HepG2 (cell line): Measurements from ENCODE around the gene UBR1. TPM values are rescaled to one million over a fixed set of nuclear protein-coding genes. Genes with fewer than 3 reads are reported as not detected.
A peak's percentile ranks its signal among the peaks of the same experiment; 100 is the strongest.

Source experiments
- DR1 ChIP-seq: sonication (generic); formaldehyde crosslinking; IDR thresholded peaks from 2 replicates; pipeline ENCODE4 v1.8.0; 2021; ENCODE audit warnings: mild to moderate bottlenecking, missing genetic modification reagents, inconsistent platforms
- HMGXB3 ChIP-seq: sonication (generic); formaldehyde crosslinking; IDR thresholded peaks from 2 replicates; pipeline ENCODE4 v1.4.0; 2020; ENCODE audit warnings: missing genetic modification reagents, borderline replicate concordance
- IRF2 ChIP-seq: IDR thresholded peaks from 2 replicates; pipeline ENCODE4 v1.6.1; 2018; ENCODE audit warnings: missing genetic modification reagents, missing compliant biosample characterization
- MEIS2 ChIP-seq: sonication (generic); formaldehyde crosslinking; IDR thresholded peaks from 2 replicates; pipeline ENCODE4 v1.9.0; 2021; ENCODE audit warnings: mild to moderate bottlenecking, missing genetic modification reagents
- NFKB2 ChIP-seq: sonication (generic); formaldehyde crosslinking; IDR thresholded peaks from 2 replicates; pipeline ENCODE4 v1.4.0; 2020; ENCODE audit warnings: missing genetic modification reagents, borderline replicate concordance
- SKIL ChIP-seq: sonication (generic); formaldehyde crosslinking; IDR thresholded peaks from 2 replicates; pipeline ENCODE4 v1.8.0; 2022; ENCODE audit warnings: missing genetic modification reagents, mild to moderate bottlenecking, moderate library complexity, borderline replicate concordance
- SMAD1 ChIP-seq: sonication (generic); formaldehyde crosslinking; IDR thresholded peaks from 2 replicates; pipeline ENCODE4 v1.4.0; 2020; ENCODE audit warnings: missing genetic modification reagents, low read depth, mild to moderate bottlenecking, borderline replicate concordance
- SP4 ChIP-seq: sonication (generic); formaldehyde crosslinking; IDR thresholded peaks from 2 replicates; pipeline ENCODE4 v1.8.1; 2023; ENCODE audit warnings: mild to moderate bottlenecking, missing genetic modification reagents
- TOPORS ChIP-seq: sonication (generic); formaldehyde crosslinking; IDR thresholded peaks from 2 replicates; pipeline ENCODE4 v1.8.0; 2023; ENCODE audit warnings: mild to moderate bottlenecking, missing genetic modification reagents
- XBP1 ChIP-seq: sonication (generic); formaldehyde crosslinking; IDR thresholded peaks from 2 replicates; pipeline ENCODE4 v1.5.0; 2020; ENCODE audit warnings: missing genetic modification reagents
- YEATS2 ChIP-seq: sonication (generic); formaldehyde crosslinking; IDR thresholded peaks from 2 replicates; pipeline ENCODE4 v1.4.0; 2020; ENCODE audit warnings: missing genetic modification reagents, borderline replicate concordance
- ZNF225 ChIP-seq: sonication (generic); formaldehyde crosslinking; IDR thresholded peaks from 2 replicates; pipeline ENCODE4 v1.4.0; 2020; ENCODE audit warnings: mild to moderate bottlenecking, missing genetic modification reagents
- ZNF234 ChIP-seq: sonication (generic); formaldehyde crosslinking; conservative IDR thresholded peaks from 2 replicates; pipeline ENCODE4 v1.5.1; 2020; ENCODE audit warnings: mild to moderate bottlenecking, missing genetic modification reagents
- ZNF777 ChIP-seq: sonication (generic); formaldehyde crosslinking; IDR thresholded peaks from 2 replicates; pipeline ENCODE4 v1.4.0; 2020; ENCODE audit warnings: missing genetic modification reagents
- polyA plus RNA-seq, 8 experiments: library from polyadenylated mRNA; depleted of rRNA in 3 of 8; stranded (reverse) in 7 of 8; unstranded in 1 of 8; fragments of >200 nt; fragmentation: Illumina TruSeq in 4 of 8; extraction: Trizol in 4 of 8; gene quantifications; 2 replicates each; pipeline versions ENCODE4 v1.2.1 to v1.2.3, GENCODE V29; 2011 to 2016; ENCODE audit warnings: low read depth in 4 of 8, missing spikeins in 1 of 8, mixed read lengths in 1 of 8; ENCODE audit not compliant: insufficient read depth in 1 of 8
- total RNA-seq, 5 experiments: library from RNA; depleted of rRNA; stranded (reverse); fragments of >200 nt; fragmentation: Illumina TruSeq; extraction: Trizol; gene quantifications; 2 replicates each; pipeline ENCODE4 v1.2.3, GENCODE V29; 2016; ENCODE audit warnings: low read depth in 1 of 5
- TF ChIP-seq, protein P1 (sequence below): sonication (generic); formaldehyde crosslinking; IDR thresholded peaks from 2 replicates; pipeline ENCODE4 v1.4.0; 2020; ENCODE audit warnings: missing genetic modification reagents
- TF ChIP-seq, protein P2 (sequence below): sonication (generic); formaldehyde crosslinking; IDR thresholded peaks from 2 replicates; pipeline ENCODE4 v1.8.1; 2023; ENCODE audit warnings: mild to moderate bottlenecking, missing genetic modification reagents
- TF ChIP-seq, protein P3 (sequence below): sonication (generic); formaldehyde crosslinking; IDR thresholded peaks from 2 replicates; pipeline ENCODE4 v1.4.0; 2020; ENCODE audit warnings: mild to moderate bottlenecking, missing genetic modification reagents

UBR1 gene
- total and polyA plus RNA-seq, 2 of the 13 experiments (the other 11 are each of a cell fraction or from before 2014, with no cell fraction given) = 6.4 to 18.0 TPM

DNA sequence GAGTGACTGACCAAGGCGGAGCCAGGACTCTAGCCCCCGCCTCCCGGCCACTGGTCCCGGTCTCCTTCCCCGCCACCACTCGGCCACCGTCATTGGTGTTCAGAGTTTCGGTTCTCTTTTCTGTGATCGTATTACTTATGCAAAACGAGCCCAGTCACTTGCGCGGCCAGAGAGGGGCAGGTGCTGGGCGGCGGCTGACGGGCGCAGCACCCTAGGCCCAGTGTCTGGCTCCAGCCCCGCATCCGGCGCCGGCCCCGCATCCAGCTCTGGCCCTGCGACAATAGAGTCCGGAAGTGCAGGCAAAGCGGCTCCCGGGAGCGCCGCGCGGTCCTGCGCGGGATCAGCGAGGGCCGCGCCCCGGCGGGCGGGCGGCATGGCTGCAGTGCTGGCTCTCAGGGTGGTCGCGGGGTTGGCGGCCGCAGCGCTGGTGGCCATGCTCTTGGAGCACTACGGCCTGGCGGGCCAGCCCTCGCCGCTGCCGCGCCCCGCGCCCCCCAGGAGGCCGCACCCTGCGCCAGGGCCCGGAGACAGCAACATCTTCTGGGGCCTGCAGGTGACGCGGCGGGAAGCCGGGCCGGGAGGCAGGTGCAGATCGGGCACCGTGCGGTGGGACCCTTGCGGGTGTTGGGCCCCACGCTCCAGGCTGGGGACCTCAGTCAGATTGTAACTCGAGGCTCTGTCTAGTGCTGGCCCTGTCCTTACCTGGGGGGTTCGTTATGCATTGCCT lies 27.8 kb upstream of the UBR1 start, which contains the start of gene TMEM62 (continued):
- no peak for TF ChIP-seq ZNF234
- TF ChIP-seq IRF2 (CRISPR knock-in tag) = peak; percentile 95
- TF ChIP-seq MEIS2 (CRISPR knock-in tag) = peak; percentile 72; the same call in 1 of the 2 replicates
- TF ChIP-seq XBP1 (CRISPR knock-in tag) = 0 out of 2 replicates have a peak, but pooled peaks have one; percentile 47
- TF ChIP-seq ZNF225 = peak; percentile 85
- no peak for TF ChIP-seq SMAD1 (CRISPR knock-in tag)
- peak; percentile 71 for TF ChIP-seq HMGXB3 (CRISPR knock-in tag)
- TF ChIP-seq SP4 = peak; percentile 76; the same call in 1 of the 2 replicates
- TF ChIP-seq TOPORS (CRISPR knock-in tag) = peak; percentile 47; the same call in 1 of the 2 replicates
- TF ChIP-seq, protein P1, sequence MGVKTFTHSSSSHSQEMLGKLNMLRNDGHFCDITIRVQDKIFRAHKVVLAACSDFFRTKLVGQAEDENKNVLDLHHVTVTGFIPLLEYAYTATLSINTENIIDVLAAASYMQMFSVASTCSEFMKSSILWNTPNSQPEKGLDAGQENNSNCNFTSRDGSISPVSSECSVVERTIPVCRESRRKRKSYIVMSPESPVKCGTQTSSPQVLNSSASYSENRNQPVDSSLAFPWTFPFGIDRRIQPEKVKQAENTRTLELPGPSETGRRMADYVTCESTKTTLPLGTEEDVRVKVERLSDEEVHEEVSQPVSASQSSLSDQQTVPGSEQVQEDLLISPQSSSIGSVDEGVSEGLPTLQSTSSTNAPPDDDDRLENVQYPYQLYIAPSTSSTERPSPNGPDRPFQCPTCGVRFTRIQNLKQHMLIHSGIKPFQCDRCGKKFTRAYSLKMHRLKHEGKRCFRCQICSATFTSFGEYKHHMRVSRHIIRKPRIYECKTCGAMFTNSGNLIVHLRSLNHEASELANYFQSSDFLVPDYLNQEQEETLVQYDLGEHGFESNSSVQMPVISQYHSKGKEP = no peak; the same call in 1 of the 2 replicates
- TF ChIP-seq YEATS2 (CRISPR knock-in tag) = peak; percentile 70
- TF ChIP-seq, protein P2, sequence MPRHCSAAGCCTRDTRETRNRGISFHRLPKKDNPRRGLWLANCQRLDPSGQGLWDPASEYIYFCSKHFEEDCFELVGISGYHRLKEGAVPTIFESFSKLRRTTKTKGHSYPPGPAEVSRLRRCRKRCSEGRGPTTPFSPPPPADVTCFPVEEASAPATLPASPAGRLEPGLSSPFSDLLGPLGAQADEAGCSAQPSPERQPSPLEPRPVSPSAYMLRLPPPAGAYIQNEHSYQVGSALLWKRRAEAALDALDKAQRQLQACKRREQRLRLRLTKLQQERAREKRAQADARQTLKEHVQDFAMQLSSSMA (CRISPR knock-in tag) = 0 out of 2 replicates have a peak, but pooled peaks have one; percentile 29
- TF ChIP-seq NFKB2 = peak; percentile 73; the same call in 1 of the 2 replicates
- TF ChIP-seq, protein P3, sequence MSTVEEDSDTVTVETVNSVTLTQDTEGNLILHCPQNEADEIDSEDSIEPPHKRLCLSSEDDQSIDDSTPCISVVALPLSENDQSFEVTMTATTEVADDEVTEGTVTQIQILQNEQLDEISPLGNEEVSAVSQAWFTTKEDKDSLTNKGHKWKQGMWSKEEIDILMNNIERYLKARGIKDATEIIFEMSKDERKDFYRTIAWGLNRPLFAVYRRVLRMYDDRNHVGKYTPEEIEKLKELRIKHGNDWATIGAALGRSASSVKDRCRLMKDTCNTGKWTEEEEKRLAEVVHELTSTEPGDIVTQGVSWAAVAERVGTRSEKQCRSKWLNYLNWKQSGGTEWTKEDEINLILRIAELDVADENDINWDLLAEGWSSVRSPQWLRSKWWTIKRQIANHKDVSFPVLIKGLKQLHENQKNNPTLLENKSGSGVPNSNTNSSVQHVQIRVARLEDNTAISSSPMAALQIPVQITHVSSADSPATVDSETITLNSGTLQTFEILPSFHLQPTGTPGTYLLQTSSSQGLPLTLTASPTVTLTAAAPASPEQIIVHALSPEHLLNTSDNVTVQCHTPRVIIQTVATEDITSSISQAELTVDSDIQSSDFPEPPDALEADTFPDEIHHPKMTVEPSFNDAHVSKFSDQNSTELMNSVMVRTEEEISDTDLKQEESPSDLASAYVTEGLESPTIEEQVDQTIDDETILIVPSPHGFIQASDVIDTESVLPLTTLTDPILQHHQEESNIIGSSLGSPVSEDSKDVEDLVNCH = no peak
- 0 out of 2 replicates have a peak, but pooled peaks have one; percentile 15 for TF ChIP-seq DR1
- 0 out of 2 replicates have a peak, but pooled peaks have one; percentile 24 for TF ChIP-seq SKIL
- peak; percentile 42 for TF ChIP-seq ZNF777
